Measurements from ENCODE around the gene C1QTNF12.

DNA sequence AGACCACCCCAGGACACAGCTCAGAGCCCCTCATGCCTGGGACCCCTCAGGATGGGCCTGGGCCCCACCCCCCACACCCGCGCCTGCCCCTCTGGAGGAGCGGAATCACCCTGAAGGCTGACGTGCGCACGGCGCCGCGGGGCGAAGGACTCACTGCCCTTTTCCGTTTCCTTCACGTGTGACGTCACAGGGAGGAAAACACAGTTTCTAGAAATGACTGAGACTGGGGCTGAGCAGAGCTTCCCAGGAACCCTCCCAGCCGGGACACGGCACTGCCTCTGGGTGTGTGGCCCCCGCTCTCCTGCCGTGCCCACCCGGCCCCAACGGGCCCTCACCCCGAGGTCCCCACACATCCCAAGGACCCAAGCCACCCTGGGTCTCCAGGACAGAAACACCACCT lies 27.2 kb downstream of the C1QTNF12 start:
- TF ChIP-seq, protein P1, sequence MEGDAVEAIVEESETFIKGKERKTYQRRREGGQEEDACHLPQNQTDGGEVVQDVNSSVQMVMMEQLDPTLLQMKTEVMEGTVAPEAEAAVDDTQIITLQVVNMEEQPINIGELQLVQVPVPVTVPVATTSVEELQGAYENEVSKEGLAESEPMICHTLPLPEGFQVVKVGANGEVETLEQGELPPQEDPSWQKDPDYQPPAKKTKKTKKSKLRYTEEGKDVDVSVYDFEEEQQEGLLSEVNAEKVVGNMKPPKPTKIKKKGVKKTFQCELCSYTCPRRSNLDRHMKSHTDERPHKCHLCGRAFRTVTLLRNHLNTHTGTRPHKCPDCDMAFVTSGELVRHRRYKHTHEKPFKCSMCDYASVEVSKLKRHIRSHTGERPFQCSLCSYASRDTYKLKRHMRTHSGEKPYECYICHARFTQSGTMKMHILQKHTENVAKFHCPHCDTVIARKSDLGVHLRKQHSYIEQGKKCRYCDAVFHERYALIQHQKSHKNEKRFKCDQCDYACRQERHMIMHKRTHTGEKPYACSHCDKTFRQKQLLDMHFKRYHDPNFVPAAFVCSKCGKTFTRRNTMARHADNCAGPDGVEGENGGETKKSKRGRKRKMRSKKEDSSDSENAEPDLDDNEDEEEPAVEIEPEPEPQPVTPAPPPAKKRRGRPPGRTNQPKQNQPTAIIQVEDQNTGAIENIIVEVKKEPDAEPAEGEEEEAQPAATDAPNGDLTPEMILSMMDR (IDR thresholded peaks at IDR 0.05; ENCODE audit: extremely low read depth in 1 of 2, insufficient read depth in 1 of 2, low read depth in 1 of 2, low read length in 2 of 2) = no peak
- TF ChIP-seq POLR2AphosphoS5 (IDR thresholded peaks at IDR 0.05; ENCODE audit: insufficient read depth, low read depth, low read length) = no peak
